Adipocyte (in vitro differentiated cells): ENCODE results near the gene MTNR1A.
"Not testable (repeated sequence)": the region's sequence is repeated elsewhere in the genome, so short reads cannot be mapped to it uniquely, and the experiment has no call there.

ENCODE experiments used
- DNase-seq: peaks from one replicate; pipeline ENCODE4 v3.0.0-alpha.2; 2015; ENCODE audit warnings: low read depth
- H3K27me3 ChIP-seq: replicated peaks from 2 replicates; pipeline ENCODE4 v1.7.0; 2013; ENCODE audit warnings: mild to moderate bottlenecking, low read length, moderate library complexity; ENCODE audit not compliant: control insufficient read depth, insufficient read depth
- H3K36me3 ChIP-seq: 2 replicates; pipeline ENCODE4 v1.7.0; 2013; ENCODE audit warnings: low read length, mild to moderate bottlenecking, moderate library complexity; ENCODE audit not compliant: control insufficient read depth, insufficient read depth, severe bottlenecking
- H3K4me1 ChIP-seq: 2 replicates; pipeline ENCODE4 v1.7.0; 2013; ENCODE audit warnings: mild to moderate bottlenecking, low read length, moderate library complexity; ENCODE audit not compliant: control insufficient read depth, insufficient read depth
- H3K4me3 ChIP-seq: 2 replicates; pipeline ENCODE4 v1.7.0; 2013; ENCODE audit warnings: mild to moderate bottlenecking, low read length, moderate library complexity
- H3K9ac ChIP-seq: 2 replicates; pipeline ENCODE4 v1.7.0; 2013; ENCODE audit warnings: mild to moderate bottlenecking, low read length, moderate library complexity
- H3K9me3 ChIP-seq: 2 replicates; pipeline ENCODE4 v1.7.0; 2013; ENCODE audit warnings: mild to moderate bottlenecking, low read length, moderate library complexity; ENCODE audit not compliant: control insufficient read depth

Gene MTNR1A

GRCh38 chr4:186523927-186524326, 31.4 kb downstream of the MTNR1A start:
- not testable (repeated sequence) for H3K9me3 ChIP-seq, H3K27me3 ChIP-seq, H3K36me3 ChIP-seq, H3K9ac ChIP-seq, H3K4me1 ChIP-seq, DNase-seq, H3K4me3 ChIP-seq

- no peaks in the 10 kb centered on the region for H3K36me3 ChIP-seq
- H3K9ac ChIP-seq = no peak overlapping the region
- no peaks in the 10 kb centered on the region for H3K27me3 ChIP-seq
- no peaks in the 10 kb centered on the region for H3K4me1 ChIP-seq
- H3K9me3 ChIP-seq = peaks cover 5% of the 10 kb centered on the region
- no peak for DNase-seq
- H3K4me3 ChIP-seq = no peak overlapping the region
Measured at GRCh38 chr4:186516287-186516686, 39.1 kb downstream of the MTNR1A start.

GRCh38 chr4:186514271-186514950, 41.0 kb downstream of the MTNR1A start:
- no peak for DNase-seq
- Histone ChIP-seq H3K4me1 (no peaks in the 10 kb centered on the region), H3K9ac (no peak overlapping the region), H3K9me3 (peaks cover 16% of the 10 kb centered on the region), H3K4me3 (no peak overlapping the region), H3K27me3 (no peaks in the 10 kb centered on the region), H3K36me3 (no peaks in the 10 kb centered on the region)

- not testable (repeated sequence) for H3K4me1 ChIP-seq, DNase-seq, H3K9me3 ChIP-seq
Measured at GRCh38 chr4:186504771-186505170, 50.6 kb downstream of the MTNR1A start.

GRCh38 chr4:186502231-186502630, 53.1 kb downstream of the MTNR1A start:
- DNase-seq = no peak
- no peak overlapping the region for H3K9ac ChIP-seq
- H3K36me3 ChIP-seq = no peaks in the 10 kb centered on the region
- no peaks in the 10 kb centered on the region for H3K27me3 ChIP-seq
- H3K4me1 ChIP-seq = no peaks in the 10 kb centered on the region
- H3K9me3 ChIP-seq = peaks cover 4% of the 10 kb centered on the region
- H3K4me3 ChIP-seq = no peak overlapping the region

More at GRCh38 chr4:186504771-186505170, 50.6 kb downstream of the MTNR1A start:
- not testable (repeated sequence) for H3K36me3 ChIP-seq, H3K9ac ChIP-seq, H3K27me3 ChIP-seq, H3K4me3 ChIP-seq

GRCh38 chr4:186501554-186501953, 53.8 kb downstream of the MTNR1A start:
- Histone ChIP-seq H3K9ac (no peak overlapping the region), H3K4me1 (no peaks in the 10 kb centered on the region), H3K4me3 (no peak overlapping the region), H3K9me3 (peaks cover 4% of the 10 kb centered on the region), H3K27me3 (no peaks in the 10 kb centered on the region), H3K36me3 (no peaks in the 10 kb centered on the region)
- DNase-seq = no peak

- no peak for DNase-seq
- Histone ChIP-seq H3K9ac (no peak overlapping the region), H3K4me3 (no peak overlapping the region), H3K9me3 (peaks cover 4% of the 10 kb centered on the region), H3K36me3 (no peaks in the 10 kb centered on the region), H3K27me3 (no peaks in the 10 kb centered on the region), H3K4me1 (no peaks in the 10 kb centered on the region)
Measured at GRCh38 chr4:186500721-186501304, 54.6 kb downstream of the MTNR1A start.

- no peak overlapping the region for H3K9ac ChIP-seq
- no peaks in the 10 kb centered on the region for H3K27me3 ChIP-seq
- H3K36me3 ChIP-seq = no peaks in the 10 kb centered on the region
- H3K4me1 ChIP-seq = no peaks in the 10 kb centered on the region
- H3K4me3 ChIP-seq = no peak overlapping the region
- no peak for DNase-seq
- H3K9me3 ChIP-seq = peaks cover 11% of the 10 kb centered on the region
Measured at GRCh38 chr4:186499467-186499866, 55.9 kb downstream of the MTNR1A start.

- Histone ChIP-seq H3K4me3 (no peak overlapping the region), H3K9me3 (peaks cover 23% of the 10 kb centered on the region), H3K9ac (no peak overlapping the region), H3K27me3 (no peaks in the 10 kb centered on the region), H3K4me1 (no peaks in the 10 kb centered on the region), H3K36me3 (no peaks in the 10 kb centered on the region)
- DNase-seq = no peak
Measured at GRCh38 chr4:186497043-186497442, 58.3 kb downstream of the MTNR1A start.

GRCh38 chr4:186494496-186494895, 60.9 kb downstream of the MTNR1A start:
- no peak overlapping the region for H3K9ac ChIP-seq
- H3K9me3 ChIP-seq = peaks cover 23% of the 10 kb centered on the region
- DNase-seq = no peak
- H3K4me3 ChIP-seq = no peak overlapping the region
- H3K27me3 ChIP-seq = no peaks in the 10 kb centered on the region
- no peaks in the 10 kb centered on the region for H3K4me1 ChIP-seq
- no peaks in the 10 kb centered on the region for H3K36me3 ChIP-seq

GRCh38 chr4:186487726-186488125, 67.6 kb downstream of the MTNR1A start:
- peaks cover 9% of the 10 kb centered on the region for H3K4me1 ChIP-seq
- no peaks in the 10 kb centered on the region for H3K36me3 ChIP-seq
- no peak overlapping the region for H3K4me3 ChIP-seq
- peaks cover 4% of the 10 kb centered on the region for H3K9me3 ChIP-seq
- no peak overlapping the region for H3K9ac ChIP-seq
- DNase-seq = no peak
- H3K27me3 ChIP-seq = no peaks in the 10 kb centered on the region

- peaks cover 4% of the 10 kb centered on the region for H3K9me3 ChIP-seq
Measured at GRCh38 chr4:186486172-186486571, 69.2 kb downstream of the MTNR1A start.

More at GRCh38 chr4:186486172-186486571, 69.2 kb downstream of the MTNR1A start:
- no peaks in the 10 kb centered on the region for H3K36me3 ChIP-seq
- H3K27me3 ChIP-seq = peaks cover 10% of the 10 kb centered on the region
- no peak overlapping the region for H3K4me3 ChIP-seq
- no peak overlapping the region for H3K9ac ChIP-seq
- H3K4me1 ChIP-seq = peaks cover 9% of the 10 kb centered on the region
- DNase-seq = peak; percentile 10
